Brain pericyte (primary cell): ENCODE measurements around the gene DVL2.
"Not testable (repeated sequence)": the region's sequence is repeated elsewhere in the genome, so short reads cannot be mapped to it uniquely, and the experiment has no call there.

ENCODE experiments used
- DNase-seq: peaks from one replicate; pipeline ENCODE4 v3.0.0-alpha.2; 2012; ENCODE audit warnings: low read depth, low spot score

DVL2 gene

GRCh38 chr17:7256766-7257456, 22.6 kb upstream of the DVL2 start:
- no peak for DNase-seq

GRCh38 chr17:7254511-7254910, 20.2 kb upstream of the DVL2 start:
- DNase-seq: no peak

- no peak for DNase-seq
Observed at GRCh38 chr17:7253082-7253481, 18.8 kb upstream of the DVL2 start.

GRCh38 chr17:7252176-7253043, 18.1 kb upstream of the DVL2 start, which contains the start of gene ELP5:
TSS of gene ELP5 (plus strand) at chr17:7252215. CDS start at chr17:7252551, 336 bp downstream.
- DNase-seq: peak; percentile 97

- DNase-seq: no peak
Observed at GRCh38 chr17:7251661-7252175, 17.4 kb upstream of the DVL2 start, which contains the start of gene CTDNEP1. TSS of gene CTDNEP1 (minus strand) at chr17:7251734. CDS start at chr17:7251296, 438 bp downstream.

GRCh38 chr17:7250695-7251627, 16.6 kb upstream of the DVL2 start:
- DNase-seq: no peak

- no peak for DNase-seq
Observed at GRCh38 chr17:7249830-7250229, 15.5 kb upstream of the DVL2 start.

- DNase-seq: no peak
Observed at GRCh38 chr17:7249214-7249613, 14.9 kb upstream of the DVL2 start.

GRCh38 chr17:7248796-7249195, 14.5 kb upstream of the DVL2 start:
- DNase-seq: no peak

GRCh38 chr17:7246779-7247178, 12.5 kb upstream of the DVL2 start:
- no peak for DNase-seq

- DNase-seq: not testable (repeated sequence)
Observed at GRCh38 chr17:7243838-7244237, 9.5 kb upstream of the DVL2 start.

- DNase-seq: no peak
Observed at GRCh38 chr17:7243453-7243729, 9.1 kb upstream of the DVL2 start.

GRCh38 chr17:7242717-7243452, 8.6 kb upstream of the DVL2 start:
- peak; percentile 90 for DNase-seq

GRCh38 chr17:7241783-7242716, 7.7 kb upstream of the DVL2 start, which contains the start of gene GABARAP:
TSS of gene GABARAP (minus strand) at chr17:7242449. CDS start at chr17:7242330, 119 bp downstream.
- peak; percentile 89 for DNase-seq

- DNase-seq: no peak
Observed at GRCh38 chr17:7241090-7241733, 6.9 kb upstream of the DVL2 start.

GRCh38 chr17:7240375-7240774, 6.1 kb upstream of the DVL2 start:
- no peak for DNase-seq

- peak; percentile 98 for DNase-seq
Observed at GRCh38 chr17:7239091-7240027, 5.0 kb upstream of the DVL2 start, which contains the start of gene PHF23. TSS of gene PHF23 (minus strand) at chr17:7239457. CDS start at chr17:7239279, 178 bp downstream.
